VCaP (cell line): Measurements from ENCODE around the gene TMEM270.

ENCODE experiments used
- H3K27ac ChIP-seq: fragments of 450-650 bp; 2 replicates; pipeline ENCODE4 v1.5.1; 2017
- CTCF ChIP-seq: fragments of 450-650 bp; conservative IDR thresholded peaks from 2 replicates; pipeline ENCODE4 v1.5.1; 2017; ENCODE audit warnings: mild to moderate bottlenecking, moderate library complexity

Gene TMEM270

GRCh38 chr7:73894166-73894565 is 33.2 kb downstream of the TMEM270 start:
- no peak for TF ChIP-seq CTCF
- no peak overlapping the region for H3K27ac ChIP-seq

- no peak for TF ChIP-seq CTCF
- H3K27ac ChIP-seq: no peak overlapping the region
These were observed 34.0 kb downstream of the TMEM270 start for GRCh38 chr7:73894733-73895551.

GRCh38 chr7:73895626-73896025 is 34.7 kb downstream of the TMEM270 start:
- H3K27ac ChIP-seq: no peak overlapping the region

GRCh38 chr7:73896454-73896853 is 35.5 kb downstream of the TMEM270 start:
- H3K27ac ChIP-seq: no peak overlapping the region
- no peak for TF ChIP-seq CTCF

More at GRCh38 chr7:73895626-73896025, 34.7 kb downstream of the TMEM270 start:
- no peak for TF ChIP-seq CTCF

GRCh38 chr7:73899731-73900142 is 38.8 kb downstream of the TMEM270 start:
- no peak overlapping the region for H3K27ac ChIP-seq
- no peak for TF ChIP-seq CTCF

- TF ChIP-seq CTCF: no peak
- no peak overlapping the region for H3K27ac ChIP-seq
These were observed 39.3 kb downstream of the TMEM270 start for GRCh38 chr7:73900286-73900685.

- H3K27ac ChIP-seq: no peak overlapping the region
- TF ChIP-seq CTCF: no peak
These were observed 40.4 kb downstream of the TMEM270 start for GRCh38 chr7:73901231-73901822.
